Tibial artery (tissue), 4 donors: ENCODE data around the gene FKTN.
"Not testable (repeated sequence)": the region's sequence is repeated elsewhere in the genome, so short reads cannot be mapped to it uniquely, and the experiment has no call there.

Experiments
- DNase-seq, 2 donors: peaks; one replicate each; pipeline ENCODE4 v3.0.0-alpha.2; 2019
- H3K27ac ChIP-seq, 2 donors: fragments of 200-600 bp; sonication (generic) in 1 of 2; 1 replicate in 1 of 2; 2 replicates in 1 of 2; pipeline ENCODE4 v1.5.1; 2018 to 2019; ENCODE audit warnings: mild to moderate bottlenecking in 1 of 2
- H3K27me3 ChIP-seq, 2 donors: fragments of 200-600 bp; sonication (generic) in 1 of 2; one replicate each; pipeline versions ENCODE4 v1.5.1 to v1.6.0; 2016 to 2019
- H3K36me3 ChIP-seq, 3 donors: fragments of 200-600 bp; sonication (generic) in 2 of 3; one replicate each; pipeline ENCODE4 v1.5.1; 2016 to 2019; ENCODE audit warnings: mild to moderate bottlenecking in 2 of 3
- H3K4me1 ChIP-seq, 4 donors: fragments of 200-600 bp; sonication (generic) in 2 of 4; 1 replicate in 3 of 4; 2 replicates in 1 of 4; pipeline ENCODE4 v1.5.1; 2016 to 2019
- H3K4me3 ChIP-seq, 2 donors: fragments of 200-600 bp; sonication (generic) in 1 of 2; 1 replicate in 1 of 2; 2 replicates in 1 of 2; pipeline ENCODE4 v1.5.1; 2018 to 2019; ENCODE audit warnings: mild to moderate bottlenecking in 2 of 2
- H3K9me3 ChIP-seq, 3 donors: fragments of 200-600 bp; sonication (generic) in 1 of 3; one replicate each; pipeline ENCODE4 v1.5.1; 2016 to 2019
- intact Hi-C: fragments of 100-400 bp; cut with DNase I; formaldehyde crosslinking; loops from one replicate; pipeline ENCODE4 v1.15.0; 2023; ENCODE audit warnings: low total_unique reads
- TF ChIP-seq, protein P1 (sequence below), 2 experiments: fragments of 200-600 bp in 1 of 2; fragments of 450-650 bp in 1 of 2; IDR thresholded peaks; one replicate each; pipeline ENCODE4 v1.5.1; 2017 to 2019; ENCODE audit warnings: antibody characterized with exemption in 2 of 2, mild to moderate bottlenecking in 1 of 2, moderate library complexity in 1 of 2

The FKTN gene

DNA sequence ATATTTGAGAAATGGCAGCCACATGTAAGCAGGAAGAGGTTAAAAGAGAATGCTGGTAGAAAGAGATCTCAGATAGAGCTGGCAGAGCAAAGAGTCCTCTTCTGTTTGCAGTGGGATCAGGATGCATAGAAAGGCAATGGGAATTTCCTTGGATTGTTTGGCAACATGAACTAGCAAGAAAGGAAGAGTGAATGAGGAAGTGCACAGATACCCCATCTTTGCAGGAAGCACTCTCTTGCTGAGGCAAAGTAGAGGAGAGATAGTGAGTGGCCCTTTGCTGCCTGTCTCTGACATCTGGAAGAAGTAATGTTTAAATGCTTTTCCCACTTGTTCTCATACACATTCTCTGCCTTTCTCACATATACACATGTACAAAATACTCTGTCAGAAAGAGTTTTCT, 14.5 kb downstream of the FKTN start:
- TF ChIP-seq, protein P1, sequence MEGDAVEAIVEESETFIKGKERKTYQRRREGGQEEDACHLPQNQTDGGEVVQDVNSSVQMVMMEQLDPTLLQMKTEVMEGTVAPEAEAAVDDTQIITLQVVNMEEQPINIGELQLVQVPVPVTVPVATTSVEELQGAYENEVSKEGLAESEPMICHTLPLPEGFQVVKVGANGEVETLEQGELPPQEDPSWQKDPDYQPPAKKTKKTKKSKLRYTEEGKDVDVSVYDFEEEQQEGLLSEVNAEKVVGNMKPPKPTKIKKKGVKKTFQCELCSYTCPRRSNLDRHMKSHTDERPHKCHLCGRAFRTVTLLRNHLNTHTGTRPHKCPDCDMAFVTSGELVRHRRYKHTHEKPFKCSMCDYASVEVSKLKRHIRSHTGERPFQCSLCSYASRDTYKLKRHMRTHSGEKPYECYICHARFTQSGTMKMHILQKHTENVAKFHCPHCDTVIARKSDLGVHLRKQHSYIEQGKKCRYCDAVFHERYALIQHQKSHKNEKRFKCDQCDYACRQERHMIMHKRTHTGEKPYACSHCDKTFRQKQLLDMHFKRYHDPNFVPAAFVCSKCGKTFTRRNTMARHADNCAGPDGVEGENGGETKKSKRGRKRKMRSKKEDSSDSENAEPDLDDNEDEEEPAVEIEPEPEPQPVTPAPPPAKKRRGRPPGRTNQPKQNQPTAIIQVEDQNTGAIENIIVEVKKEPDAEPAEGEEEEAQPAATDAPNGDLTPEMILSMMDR (IDR thresholded peaks at IDR 0.05): no peak
- H3K4me3 ChIP-seq: no peak overlapping the region
- peaks cover 4 to 22% (median 10%) of the 10 kb centered on the region in 3 donors for H3K9me3 ChIP-seq
- no peaks in the 10 kb centered on the region for H3K4me1 ChIP-seq
- no peaks in the 10 kb centered on the region for H3K27me3 ChIP-seq
- intact Hi-C loops: no loop called here
- peaks cover 24 to 36% (median 24%) of the 10 kb centered on the region in 3 donors for H3K36me3 ChIP-seq
- no peak overlapping the region for H3K27ac ChIP-seq
- DNase-seq: no peak

DNA sequence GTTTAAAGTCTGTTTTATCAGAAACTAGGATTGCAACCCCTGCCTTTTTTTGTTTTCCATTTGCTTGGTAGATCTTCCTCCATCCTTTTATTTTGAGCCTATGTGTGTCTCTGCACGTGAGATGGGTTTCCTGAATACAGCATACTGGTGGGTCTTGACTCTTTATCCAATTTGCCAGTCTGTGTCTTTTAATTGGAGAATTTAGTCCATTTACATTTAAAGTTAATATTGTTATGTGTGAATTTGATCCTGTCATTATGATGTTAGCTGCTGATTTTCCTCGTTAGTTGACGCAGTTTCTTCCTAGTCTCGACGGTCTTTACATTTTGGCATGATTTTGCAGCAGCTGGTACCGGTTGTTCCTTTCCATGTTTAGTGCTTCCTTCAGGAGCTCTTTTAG, 22.0 kb downstream of the FKTN start:
- DNase-seq, H3K4me3 ChIP-seq, intact Hi-C loops, H3K27me3 ChIP-seq, H3K9me3 ChIP-seq, H3K27ac ChIP-seq, H3K4me1 ChIP-seq: not testable (repeated sequence)
- H3K36me3 ChIP-seq: peaks cover 9 to 17% (median 13%) of the 10 kb centered on the region in 3 donors

DNA sequence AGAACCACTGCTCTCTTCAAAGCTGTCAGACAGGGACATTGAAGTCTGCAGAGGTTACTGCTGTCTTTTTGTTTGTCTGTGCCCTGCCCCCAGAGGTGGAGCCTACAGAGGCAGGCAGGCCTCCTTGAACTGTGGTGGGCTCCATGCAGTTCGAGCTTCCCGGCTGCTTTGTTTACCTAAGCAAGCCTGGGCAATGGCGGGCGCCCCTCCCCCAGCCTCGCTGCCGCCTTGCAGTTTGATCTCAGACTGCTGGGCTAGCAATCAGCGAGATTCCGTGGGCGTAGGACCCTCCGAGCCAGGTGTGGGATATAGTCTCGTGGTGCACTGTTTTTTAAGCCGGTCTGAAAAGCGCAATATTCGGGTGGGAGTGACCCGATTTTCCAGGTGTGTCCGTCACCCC, 23.6 kb downstream of the FKTN start:
- H3K36me3 ChIP-seq, H3K9me3 ChIP-seq, H3K4me3 ChIP-seq, H3K27ac ChIP-seq, DNase-seq, H3K27me3 ChIP-seq, intact Hi-C loops, H3K4me1 ChIP-seq: not testable (repeated sequence)

DNA sequence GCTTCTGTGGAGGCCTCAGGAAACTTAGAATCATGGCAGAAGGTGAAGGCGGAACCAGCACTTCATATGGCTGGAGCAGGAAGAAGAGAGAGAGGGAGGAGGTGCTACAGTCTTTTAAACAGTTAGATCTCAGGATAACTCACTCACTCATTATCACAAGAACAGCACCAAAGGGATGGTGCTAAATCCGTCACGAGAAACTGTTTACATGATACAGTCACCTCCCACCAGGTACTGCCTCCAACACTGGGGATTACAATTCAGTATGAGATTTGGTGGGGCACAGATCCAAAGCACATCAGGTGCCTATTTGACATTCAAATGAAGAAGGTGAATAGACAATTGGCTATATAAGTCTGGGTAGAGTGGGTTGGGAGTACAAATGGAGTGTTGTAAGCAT, 35.2 kb downstream of the FKTN start:
- DNase-seq: no peak
- Histone ChIP-seq H3K4me3 (no peak overlapping the region), H3K27me3 (no peaks in the 10 kb centered on the region), H3K4me1 (no peaks in the 10 kb centered on the region), H3K9me3 (no peaks in the 10 kb centered on the region), H3K27ac (no peak overlapping the region), H3K36me3 (peaks cover 0 to 40% (median 27%) of the 10 kb centered on the region in 3 donors)
- TF ChIP-seq, protein P1 (IDR thresholded peaks at IDR 0.05): no peak
- intact Hi-C loops: no loop called here

DNA sequence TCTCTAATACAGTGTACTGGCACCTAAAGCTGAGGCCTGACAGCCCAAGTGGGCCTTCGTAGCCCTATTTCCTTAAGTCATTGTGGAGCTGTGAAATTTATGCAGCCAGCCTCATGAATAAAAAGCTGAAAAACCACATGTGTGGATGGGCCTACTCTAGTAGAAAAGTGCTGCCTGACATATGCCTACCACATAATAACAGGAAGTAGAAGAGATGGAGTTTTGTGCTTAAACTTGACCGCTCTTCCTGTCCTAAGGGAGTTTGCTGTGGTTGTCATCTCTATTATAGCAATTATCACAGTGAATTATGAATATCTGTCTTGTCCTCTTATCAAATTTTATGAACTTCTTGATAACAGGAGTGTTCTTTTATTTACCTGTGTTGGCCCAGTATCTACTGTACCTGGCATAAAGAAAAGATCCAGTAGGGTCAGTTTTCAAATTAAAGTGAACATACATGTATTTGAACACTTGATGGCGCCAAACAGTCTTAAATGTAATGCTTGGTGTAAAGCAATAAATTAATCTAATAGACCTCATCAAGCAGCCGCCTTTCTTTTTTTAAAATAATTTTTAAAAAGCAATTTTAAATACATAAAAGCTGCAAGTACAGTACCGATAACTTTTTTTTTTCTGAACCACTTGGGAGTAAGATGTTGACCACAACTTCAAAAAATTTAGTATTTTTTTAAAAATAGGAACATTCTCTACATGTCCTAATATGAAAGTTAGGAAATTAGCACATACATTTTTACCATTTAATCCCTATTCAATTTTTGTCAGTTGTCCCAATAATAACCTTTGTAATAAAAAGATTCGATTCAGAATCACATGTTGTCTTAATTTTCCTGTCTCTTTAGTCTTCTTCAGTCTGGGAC, 51.0 kb downstream of the FKTN start:
- Histone ChIP-seq H3K9me3 (no peaks in the 10 kb centered on the region), H3K27ac (no peak overlapping the region), H3K27me3 (no peaks in the 10 kb centered on the region), H3K4me3 (no peak overlapping the region), H3K4me1 (no peaks in the 10 kb centered on the region), H3K36me3 (peaks cover 0 to 15% (median 14%) of the 10 kb centered on the region in 3 donors)
- TF ChIP-seq, protein P1 (IDR thresholded peaks at IDR 0.05): peak; percentile 44 to 60
- no peak for DNase-seq
- intact Hi-C loops: no loop called here

DNA sequence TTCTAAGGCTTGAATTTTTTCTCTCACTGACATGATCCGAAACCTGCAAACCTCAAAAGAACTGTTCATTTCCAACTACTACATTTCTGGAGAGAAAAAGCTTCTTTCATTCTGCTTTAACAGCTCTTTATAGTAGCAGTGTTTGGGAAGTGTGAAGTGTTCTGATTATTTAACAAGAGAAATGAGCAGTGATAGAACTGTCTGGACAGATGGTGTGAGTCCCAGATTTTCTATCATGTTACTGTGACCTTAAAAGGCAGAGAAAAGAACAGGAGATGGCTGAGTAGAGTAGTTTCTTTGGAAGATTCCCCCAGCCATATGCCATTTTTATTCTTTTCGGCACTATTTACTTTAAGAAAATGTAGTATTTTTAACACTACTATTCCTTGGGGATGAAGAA, 63.1 kb downstream of the FKTN start:
- DNase-seq: no peak
- Histone ChIP-seq H3K36me3 (peaks cover 11 to 16% (median 12%) of the 10 kb centered on the region in 3 donors), H3K4me1 (no peaks in the 10 kb centered on the region), H3K4me3 (no peak overlapping the region), H3K9me3 (no peaks in the 10 kb centered on the region), H3K27me3 (no peaks in the 10 kb centered on the region), H3K27ac (no peak overlapping the region)
- TF ChIP-seq, protein P1 (IDR thresholded peaks at IDR 0.05): no peak
- intact Hi-C loops: no loop called here
